NCI-H187 treated with DMSO at 0.1 percent for 48 hours (cell line): ENCODE data around the gene CHD6.

Experiments
- DNase-seq: peaks from one replicate; lab custom pipeline; 2025; lab: John Stamatoyannopoulos, UW

CHD6 gene

DNA sequence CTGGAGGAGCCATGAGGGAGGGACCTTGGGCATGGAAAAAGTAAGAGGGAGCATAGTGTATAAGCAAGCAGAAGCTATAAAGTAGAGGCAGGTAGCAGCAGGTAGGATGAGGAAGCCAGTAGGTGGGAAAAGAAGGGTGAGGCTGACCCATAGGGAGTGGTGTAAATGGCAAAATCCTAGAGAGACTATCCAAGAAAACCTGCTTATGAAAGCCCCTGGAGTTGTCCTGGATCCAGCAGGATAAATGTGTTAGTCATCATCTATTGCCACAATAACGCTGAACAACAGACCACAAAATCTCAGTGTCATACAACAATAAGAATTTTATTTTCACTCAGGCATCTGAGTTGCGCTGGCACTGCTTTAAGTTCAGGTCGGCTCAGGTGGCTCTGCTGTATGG lies 30.2 kb downstream of the CHD6 start:
- DNase-seq, result no peak

DNA sequence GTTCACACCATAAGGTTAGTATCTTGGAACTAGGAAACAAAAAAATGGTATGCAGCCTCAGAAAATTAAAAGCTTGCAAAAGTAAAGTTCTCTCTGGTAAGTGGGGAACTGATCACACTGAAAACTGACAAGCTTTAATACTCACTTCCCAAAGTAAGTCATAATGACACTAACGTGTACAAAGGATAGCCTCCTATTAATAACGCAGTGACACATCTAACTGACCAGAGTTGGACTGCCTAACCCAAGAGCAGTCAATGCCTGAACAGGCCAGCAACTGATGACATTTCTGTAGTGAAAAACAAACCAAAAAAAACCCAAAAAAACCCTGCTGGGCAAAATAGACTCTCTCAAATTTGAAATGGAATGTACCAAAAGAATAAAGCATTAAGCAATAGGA lies 30.7 kb downstream of the CHD6 start:
- no peak for DNase-seq

DNA sequence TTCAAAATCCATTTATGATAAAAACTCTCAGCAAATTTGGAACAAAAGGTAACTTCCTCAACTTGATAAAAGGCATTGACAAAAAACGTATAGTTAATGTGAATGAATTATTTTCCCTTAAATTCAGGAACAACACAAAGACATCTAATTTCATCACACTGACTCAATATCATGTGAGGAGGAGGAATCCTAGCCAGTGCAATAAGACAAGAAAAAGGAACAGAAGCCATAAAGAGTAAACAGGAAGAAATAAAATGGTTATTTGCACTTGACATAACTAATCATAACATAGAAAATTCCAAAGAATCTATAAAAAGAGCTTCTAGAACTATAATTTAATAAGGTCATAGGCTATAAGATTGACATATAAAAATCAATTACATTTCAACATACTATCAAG lies 31.4 kb downstream of the CHD6 start:
- DNase-seq, result no peak

DNA sequence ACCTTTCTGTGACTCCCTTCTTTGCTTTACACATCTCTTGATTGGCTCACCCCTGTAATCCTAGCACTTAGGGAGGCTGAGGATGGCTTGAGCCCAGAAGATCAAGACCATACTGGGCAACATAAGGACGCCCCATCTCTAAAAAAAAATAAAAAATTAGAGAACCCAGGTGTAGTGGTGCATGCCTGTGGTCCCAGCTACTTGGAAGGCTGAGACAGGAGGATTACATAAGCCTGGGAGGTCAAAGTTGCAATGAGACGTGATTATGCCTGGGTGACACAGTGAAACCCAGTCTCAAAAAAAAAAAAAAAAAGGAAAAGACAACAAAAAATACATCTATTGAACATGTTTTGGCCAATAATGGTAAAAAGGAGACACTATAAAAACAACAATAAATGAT lies 37.8 kb downstream of the CHD6 start:
- DNase-seq, result no peak

DNA sequence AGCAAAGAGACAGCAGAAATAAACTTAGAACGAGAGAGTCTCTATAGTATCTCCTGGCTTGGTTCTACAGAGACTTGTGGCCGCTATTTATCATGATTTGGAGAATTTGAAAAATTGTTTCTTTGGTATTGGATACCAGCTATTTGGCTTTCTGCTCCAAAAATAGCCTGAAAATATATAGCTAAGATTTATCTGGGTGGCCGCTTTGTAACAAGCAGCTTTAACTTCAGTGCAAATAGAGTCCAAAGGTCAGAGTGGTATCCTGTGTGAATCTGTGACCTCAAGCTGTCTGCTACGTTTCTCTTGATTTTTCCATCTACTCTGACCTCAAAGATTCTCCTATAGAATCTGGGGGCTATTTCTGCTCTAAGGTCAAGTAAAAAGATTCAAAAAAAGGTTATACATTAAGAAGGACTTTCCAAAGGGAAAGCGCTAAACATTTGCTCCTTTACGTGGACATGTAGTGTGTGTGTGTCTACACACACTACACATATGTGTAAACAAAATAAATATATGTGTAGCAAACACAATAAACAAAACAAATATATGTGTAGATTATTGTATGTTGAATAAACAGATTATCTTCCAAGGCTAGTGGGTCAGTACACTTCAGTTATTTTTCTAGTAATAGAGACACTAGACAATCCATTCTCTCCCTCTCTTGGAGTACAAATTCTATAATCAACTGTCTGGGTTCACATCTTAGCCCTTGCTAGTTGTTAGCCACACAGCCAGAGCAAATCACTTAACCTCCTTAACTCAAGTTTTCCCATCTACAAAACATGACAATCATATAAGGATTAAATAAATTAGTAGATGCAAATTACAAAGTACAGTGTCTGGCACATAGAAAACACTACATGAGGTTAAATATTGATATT lies 40.8 kb downstream of the CHD6 start:
- DNase-seq, result no peak

DNA sequence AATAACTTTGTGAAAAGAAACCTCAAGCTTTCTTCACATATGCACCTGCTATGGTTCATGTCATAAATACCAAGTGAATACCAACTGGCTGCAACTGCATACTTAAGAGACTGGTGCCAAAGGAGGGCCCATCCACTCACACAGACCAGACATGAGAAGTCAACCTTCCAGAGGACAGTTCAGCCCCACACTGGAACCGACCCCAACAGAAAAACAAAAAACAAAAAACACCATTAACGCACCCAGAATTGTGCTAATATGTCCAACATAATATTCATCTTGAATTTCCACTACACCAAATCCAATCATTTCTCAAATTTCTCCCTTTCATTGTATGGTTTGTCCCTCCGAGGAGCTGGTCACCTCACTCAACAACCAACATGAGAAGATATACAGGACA lies 42.8 kb downstream of the CHD6 start:
- no peak for DNase-seq

DNA sequence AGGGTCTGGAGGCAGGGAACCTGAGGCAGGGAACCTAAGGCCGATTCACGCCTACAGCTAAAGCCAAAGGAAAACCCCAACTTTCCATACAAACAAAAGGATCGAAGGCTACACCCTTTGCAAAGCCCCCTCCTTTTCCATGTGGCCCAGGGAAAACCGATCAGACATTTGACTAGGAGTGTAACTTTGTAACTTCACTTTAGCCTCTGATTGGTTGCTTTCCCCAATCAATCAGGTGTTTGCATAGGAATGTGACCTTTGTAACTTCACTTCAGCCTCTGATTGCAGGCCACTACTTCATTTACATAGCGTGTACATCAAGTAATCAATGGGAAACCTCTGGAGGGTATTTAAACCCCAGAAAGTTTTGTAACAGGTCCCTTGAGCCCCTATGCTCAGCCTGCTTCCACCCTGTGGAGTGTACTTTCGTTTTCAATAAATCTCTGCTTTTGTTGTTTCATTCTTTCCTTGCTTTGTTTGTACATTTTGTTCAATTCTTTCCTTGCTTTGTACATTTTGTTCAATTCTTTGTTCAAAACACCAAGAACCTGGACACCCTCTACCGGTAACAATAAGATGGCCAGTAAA lies 43.3 kb downstream of the CHD6 start:
- no peak for DNase-seq

DNA sequence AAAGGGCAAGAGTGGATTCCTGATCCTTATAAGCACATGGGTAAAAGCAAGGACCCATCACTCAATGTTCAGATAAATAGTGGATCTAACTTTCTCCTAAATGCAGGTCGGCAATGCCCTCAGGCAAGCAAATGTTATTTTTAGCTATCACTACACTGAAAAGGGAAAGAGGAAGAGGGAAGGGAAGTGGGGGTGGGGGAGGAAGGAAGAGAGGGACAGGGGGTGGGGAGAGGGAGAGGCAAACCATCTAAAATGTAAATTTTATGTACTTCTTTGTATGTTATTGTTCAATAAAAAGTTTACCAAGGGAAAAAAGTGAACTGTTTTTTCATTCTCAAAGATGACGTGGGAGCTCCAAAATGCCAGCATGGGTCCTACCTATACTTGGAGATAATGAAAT lies 44.2 kb downstream of the CHD6 start:
- no peak for DNase-seq

DNA sequence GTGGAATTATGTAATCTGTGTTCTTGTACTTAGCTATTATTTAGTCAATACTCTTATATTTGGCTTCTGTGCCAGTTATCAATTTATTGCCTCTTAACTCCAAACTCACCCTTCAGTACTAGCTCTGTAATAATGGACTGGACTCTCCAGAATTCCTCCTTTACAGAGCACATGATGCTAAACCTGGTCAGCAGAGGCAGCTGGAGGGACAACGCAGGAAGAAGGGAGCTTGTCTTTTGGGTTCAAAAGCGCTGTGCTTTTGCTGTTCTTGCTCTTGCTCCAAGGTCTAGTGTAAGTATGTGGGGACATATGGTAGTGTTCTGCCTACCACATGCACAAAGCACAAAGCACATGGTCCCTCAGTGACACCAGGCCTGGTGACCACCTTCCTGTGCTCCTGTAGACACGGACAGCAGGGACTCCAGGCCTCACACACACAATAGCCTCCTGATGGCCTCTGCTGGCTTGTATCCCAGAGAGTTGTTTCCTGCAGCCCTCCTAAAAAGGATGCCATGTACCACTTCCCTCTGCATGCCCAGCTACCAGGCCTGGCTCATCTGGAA lies 46.1 kb downstream of the CHD6 start:
- no peak for DNase-seq

DNA sequence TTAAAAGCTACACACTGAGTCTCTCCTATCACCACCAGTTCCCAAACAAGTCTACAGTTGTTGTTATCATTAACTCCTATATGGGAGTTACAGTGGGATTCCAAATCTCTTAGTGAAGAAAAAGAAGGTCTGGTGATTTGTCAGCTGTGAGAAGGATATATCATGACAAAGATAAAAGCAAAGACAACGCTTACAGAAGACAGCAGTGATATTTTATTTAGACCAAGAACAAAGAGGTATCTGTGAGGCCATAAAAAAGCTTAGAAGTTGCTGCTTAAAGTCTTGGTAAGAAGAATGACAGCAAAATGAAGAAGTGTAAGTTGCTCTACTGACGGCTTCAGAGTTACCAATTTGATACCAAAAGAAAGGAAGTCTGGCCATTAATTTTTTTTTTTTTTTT lies 47.2 kb downstream of the CHD6 start:
- no peak for DNase-seq

DNA sequence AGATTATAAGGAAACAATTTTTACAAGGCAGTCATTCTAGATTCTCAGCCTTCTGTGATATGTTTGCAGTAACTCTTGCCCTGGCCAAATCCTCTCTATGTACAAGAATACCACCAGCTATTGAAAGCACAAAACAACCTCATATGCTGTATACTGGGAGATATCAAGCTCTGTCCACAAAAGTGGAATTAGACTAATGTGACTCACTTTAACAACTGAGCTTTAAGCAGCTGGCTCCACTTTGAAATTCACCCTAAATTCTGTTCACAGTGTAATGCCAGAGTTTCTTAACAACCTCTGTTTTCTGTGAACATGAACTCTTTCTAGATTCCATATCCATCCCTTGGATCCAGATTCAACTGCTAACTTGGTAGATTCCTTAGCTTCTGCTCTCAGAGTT lies 47.6 kb downstream of the CHD6 start:
- no peak for DNase-seq

DNA sequence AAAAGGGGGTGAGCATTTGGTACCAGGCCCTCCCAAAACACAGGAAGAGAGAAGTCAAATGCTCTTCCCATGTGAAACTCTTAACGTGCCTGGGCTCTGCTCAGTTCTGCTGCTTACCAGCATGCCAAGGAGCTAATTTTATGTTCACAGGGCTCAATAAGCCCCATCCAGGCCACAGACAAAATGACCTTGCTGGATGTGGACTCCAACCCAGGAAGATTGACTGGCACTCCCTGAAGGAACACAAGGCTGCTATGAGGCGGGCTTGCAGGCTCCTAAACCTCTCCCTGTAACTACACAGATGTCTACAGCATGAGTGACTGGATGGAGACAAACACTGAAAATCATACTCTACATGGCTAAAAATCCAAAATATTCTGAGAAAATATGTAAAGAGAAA lies 50.6 kb downstream of the CHD6 start:
- no peak for DNase-seq

DNA sequence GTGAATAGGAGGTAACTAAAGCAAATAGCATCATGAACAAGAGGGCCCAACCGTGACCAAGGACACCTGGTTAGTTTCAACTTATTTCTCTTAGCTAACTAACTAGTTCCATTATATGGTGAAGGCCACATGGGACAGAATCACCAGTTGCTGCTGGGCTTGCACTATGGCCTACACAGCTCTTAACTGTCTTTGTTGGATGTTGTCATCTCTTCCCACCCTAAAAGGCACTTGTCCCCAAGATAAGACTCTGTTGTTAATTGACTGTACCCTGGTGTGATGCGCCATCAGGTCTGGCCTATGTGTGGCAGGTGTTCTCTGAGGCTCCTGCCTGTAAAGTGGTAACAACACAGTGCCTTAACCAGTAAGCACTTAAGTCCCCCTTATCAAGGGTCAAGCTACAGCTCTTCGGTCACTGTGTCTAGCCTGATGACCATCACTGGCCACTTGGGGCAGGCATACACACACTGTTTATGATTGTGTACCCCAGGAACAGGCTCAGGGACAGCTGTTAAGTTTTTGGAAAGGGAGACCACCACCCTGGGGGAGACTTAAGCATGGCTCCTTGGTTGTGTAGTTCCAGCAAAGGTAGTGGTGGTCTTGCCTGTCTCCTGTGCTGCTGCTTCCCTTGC lies 51.2 kb downstream of the CHD6 start:
- no peak for DNase-seq

DNA sequence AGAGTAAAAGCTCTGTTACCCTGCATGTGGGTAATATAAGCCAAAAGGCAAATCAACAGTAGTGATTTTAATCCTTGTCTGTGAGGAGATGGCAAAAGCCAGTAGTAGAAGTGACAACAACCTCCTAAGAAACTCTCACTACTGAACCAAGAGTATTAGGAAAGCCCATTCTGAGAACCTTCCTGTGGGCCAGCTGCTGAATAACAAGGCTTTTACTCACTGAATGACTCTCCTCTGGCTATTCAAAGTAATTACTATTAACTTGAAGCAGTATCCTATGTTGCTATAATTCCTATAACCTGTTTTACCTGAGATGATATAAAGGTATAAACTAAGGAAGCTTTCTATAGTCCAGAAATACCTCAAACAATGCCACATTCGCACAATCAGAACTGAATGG lies 55.1 kb downstream of the CHD6 start:
- DNase-seq, result no peak

DNA sequence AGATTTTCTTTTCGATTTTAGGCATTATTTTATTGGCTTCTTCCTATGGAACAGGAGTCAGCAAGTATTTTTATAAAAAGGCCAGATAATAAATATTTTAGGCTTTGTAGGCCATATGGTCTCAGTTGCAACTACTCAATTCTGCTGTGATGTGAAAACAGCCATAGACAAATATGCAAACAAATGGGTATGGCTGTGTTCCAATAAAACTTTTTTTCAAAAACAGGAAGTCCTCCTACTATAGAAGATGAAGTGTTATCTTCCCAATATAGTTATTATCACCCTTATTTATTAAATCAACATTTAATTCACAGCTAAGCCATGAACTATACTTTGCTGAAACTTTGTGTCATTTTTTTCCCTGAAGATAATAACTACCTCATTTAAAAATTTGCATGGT lies 57.2 kb downstream of the CHD6 start:
- no peak for DNase-seq

DNA sequence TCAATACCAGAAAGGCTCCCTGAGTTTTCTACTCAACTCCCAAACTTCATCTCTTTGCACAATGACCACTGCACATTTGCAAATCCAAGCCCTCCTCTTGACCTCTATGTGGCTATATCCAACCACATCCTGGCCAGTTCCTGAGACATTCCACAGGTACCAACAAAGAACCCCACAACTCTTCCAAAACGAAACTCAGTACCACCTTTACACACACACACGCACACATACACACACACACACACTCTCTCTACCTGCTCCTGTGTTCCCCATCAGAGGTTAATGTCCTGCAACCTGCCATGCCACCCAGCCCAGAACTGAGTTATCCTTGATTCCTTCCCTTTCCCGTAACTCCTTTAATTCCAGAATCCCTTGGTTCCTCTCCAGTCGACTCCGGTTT lies 58.5 kb downstream of the CHD6 start:
- DNase-seq, result no peak

DNA sequence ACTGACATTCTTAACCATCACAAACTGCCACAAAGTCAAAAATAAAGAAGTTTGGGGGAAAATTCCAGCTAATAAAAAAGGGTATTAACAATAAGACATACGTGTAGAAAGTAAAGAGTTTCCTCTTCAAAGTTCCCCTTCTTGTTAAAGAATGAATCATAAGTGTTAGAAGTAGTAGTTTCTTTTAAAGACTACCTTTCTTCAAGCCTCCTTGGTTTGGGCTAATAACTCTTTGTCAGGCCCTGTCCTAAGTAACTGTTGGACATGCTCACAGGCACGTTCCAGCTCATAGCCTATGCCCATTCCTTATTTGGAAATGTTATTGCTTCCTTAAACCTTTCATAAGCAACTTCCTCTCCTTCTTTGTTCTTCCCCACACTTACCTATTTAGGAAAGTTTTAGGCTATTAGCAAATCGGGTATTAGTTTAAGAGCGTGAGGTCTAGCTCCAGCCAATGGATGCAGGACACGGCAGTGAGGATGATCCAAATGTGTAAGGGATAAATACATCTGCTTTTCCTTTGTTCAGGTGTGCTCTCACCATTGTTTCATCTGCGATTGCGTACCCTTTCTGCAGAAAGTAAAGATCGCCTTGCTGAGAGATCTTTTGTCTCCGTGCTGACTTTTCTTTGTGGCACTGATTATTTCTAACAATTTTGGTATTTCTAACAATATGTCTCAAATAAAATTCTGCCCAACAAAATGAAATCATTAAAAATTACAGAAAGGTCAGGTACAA lies 64.9 kb downstream of the CHD6 start:
- no peak for DNase-seq

DNA sequence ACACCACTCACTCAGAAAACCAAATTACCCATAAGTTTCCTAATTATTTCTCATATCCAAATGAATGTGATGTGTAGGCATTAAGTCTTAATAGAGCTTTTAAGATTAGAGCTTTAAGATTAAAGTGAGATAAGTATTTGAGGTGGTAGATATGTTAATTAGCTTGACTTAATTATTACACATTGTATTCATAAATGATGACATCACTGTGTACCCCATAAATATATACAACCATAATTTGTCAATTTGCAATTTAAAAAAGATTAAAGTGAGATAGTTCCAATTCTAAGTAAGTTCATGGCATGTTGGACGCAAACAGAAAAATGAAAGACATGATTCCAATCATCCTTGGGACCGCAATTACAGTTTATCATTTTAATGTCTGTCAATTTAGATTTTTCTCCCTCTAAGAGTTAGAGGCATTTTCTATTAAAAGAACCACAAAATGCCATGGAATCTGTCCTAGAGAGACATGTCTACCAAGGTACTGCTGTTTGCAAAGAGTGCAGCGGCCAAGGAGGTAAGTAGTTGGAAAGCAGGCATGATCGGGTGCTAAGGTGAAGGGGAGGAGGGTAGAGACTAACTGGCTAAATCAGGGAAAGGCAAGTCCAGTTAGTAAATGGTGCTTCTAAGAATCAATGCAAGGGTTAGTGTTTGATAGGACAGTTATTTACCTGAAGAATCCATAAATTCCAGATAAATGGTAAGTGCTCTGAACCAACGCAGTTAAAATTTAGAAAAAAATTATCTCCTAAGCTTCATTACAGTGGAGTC lies 65.7 kb downstream of the CHD6 start:
- DNase-seq, result no peak

DNA sequence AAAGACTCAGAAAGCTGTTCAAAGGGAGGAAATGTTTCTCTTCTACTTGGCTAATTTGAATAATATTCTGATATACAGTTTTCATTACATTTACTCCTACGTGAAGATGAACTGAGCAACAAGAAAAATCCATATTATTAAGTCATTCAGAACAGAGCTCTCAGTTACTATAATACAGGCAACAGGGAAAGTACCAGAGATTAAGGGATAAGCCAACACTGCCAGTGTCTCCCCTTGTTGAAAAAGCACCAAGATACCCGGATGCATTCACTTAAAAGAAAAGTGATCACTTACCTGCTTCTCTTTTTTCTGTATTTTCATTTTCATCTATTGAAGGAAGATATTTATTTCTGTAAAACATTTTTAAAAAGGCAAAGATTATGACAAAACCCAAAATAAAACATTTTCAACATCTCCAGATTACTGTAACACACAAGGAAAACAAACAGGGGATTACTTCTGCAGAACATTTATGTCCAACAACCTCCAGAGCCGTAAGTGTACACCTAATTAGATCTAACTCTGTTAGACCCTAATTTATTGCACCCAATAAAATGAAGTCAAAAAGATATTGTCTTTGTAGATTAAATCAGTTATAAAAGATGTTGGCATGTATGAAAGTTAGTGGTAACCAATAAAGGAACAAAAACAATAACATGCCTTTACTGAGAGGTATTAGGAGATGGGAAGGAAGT lies 67.0 kb downstream of the CHD6 start:
- no peak for DNase-seq

DNA sequence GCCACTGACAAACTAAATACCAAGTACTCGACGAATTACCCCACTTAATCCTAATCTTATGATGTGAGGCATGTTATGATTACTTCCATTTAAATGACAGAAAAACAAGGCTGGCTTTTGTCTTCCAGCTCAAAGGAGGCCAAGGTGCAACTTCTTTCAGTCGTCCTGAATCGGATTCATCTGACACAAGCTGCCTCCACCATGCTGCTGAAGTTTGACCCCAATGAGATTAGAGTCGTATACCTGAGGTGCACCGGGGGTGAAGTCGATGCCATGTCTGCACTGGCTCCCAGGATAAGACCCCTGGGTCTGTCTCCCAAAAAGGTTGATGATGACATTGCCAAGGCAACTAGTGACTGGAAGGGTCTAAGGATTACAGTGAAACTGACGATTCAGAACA lies 71.0 kb downstream of the CHD6 start:
- no peak for DNase-seq

DNA sequence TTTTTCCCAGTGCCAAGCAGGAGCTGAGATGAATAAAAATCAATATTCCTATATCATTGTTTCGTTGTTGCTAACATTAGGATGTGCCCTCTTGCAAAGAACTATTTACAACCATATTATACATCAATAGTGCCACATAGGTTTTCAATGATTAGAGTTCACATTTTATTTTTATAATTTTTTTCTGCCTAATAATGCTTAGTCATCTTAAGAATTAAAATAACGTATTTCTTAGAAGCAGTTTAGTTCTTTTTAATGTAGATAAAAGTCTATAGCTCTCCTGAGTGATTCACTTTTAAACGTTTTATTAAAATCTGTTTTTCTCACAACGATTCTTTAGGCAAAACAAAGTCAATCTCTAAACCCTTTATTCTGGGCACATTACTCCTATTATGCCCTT lies 71.6 kb downstream of the CHD6 start:
- DNase-seq, result no peak
